ENCODE results near the gene HS6ST1. TPM values are rescaled to one million over a fixed set of nuclear protein-coding genes. Genes with fewer than 3 reads are reported as not detected.

Gene HS6ST1
- total and polyA plus RNA-seq, 12 donors, result 20.5 to 262 (median 97.1) TPM

DNA sequence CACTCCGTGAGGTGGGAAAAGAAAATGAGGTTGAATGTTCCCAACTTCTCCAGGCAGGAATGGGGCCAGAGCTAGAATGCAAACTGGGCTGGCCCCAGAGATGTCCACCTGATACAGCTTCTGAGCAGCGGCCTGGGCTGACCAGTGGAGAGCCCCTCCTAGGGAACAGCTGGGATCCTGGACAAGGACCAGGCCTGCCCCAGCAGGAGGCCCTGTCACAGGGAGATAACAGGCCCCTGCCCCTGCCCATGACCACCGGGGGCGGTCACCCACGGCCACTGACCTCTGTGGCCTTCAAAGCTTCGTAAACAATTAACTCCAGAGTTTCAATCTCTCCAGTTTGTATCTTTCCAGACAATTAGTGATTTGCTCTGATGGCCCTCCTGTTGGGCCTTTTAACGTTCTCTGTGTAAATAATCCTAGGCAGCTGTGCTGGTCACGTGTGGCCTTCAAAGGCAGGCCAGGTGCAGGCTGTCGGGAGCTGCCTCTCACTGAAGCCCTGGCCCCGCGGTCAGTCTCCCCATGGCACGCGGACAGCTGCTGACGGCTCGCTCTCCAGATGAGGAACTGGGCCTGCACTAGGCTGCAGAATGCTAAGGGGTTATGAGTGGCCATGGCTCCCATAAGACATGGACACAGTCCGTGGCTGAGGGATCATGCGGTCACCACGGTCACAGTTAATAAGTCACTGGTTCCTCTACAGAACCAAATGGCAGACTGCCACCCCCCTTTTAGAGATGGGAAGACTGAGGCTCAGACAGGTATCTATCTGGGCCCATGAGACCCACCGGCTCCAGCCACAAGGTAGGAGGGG is 9.2 kb downstream of the HS6ST1 start:
- H3K36me3 ChIP-seq (replicated peaks in 1 of 2), result no peaks in the 10 kb centered on the region
- WGBS, 4 donors, result 31 to 55% (median 36%) methylated on average over 2 to 19 of the region's 19 CpGs
- H3K27me3 ChIP-seq, result no peaks in the 10 kb centered on the region
- intact Hi-C loops (cut with DNase I), result loop anchor here (10.0 kb wide), 2 partner anchors 125 to 425 kb away; no protein-coding TSS in a partner anchor
- peak overlapping the region; percentile 51 to 94 (median 84) for H3K27ac ChIP-seq
- DNase-seq, result peak; percentile 70 to 94 (median 86)
- H3K4me1 ChIP-seq (replicated peaks in 1 of 2), result peaks cover 79 to 99% of the 10 kb centered on the region in 2 donors
- peak in 1 of 2 donors; percentile 42 for TF ChIP-seq POLR2A (IDR thresholded peaks at IDR 0.05)
- TF ChIP-seq, protein P1, sequence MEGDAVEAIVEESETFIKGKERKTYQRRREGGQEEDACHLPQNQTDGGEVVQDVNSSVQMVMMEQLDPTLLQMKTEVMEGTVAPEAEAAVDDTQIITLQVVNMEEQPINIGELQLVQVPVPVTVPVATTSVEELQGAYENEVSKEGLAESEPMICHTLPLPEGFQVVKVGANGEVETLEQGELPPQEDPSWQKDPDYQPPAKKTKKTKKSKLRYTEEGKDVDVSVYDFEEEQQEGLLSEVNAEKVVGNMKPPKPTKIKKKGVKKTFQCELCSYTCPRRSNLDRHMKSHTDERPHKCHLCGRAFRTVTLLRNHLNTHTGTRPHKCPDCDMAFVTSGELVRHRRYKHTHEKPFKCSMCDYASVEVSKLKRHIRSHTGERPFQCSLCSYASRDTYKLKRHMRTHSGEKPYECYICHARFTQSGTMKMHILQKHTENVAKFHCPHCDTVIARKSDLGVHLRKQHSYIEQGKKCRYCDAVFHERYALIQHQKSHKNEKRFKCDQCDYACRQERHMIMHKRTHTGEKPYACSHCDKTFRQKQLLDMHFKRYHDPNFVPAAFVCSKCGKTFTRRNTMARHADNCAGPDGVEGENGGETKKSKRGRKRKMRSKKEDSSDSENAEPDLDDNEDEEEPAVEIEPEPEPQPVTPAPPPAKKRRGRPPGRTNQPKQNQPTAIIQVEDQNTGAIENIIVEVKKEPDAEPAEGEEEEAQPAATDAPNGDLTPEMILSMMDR (IDR thresholded peaks at IDR 0.05), result no peak
- H3K9me3 ChIP-seq (replicated peaks in 1 of 3), result no peaks in the 10 kb centered on the region
- no peak overlapping the region for H3K4me3 ChIP-seq

DNA sequence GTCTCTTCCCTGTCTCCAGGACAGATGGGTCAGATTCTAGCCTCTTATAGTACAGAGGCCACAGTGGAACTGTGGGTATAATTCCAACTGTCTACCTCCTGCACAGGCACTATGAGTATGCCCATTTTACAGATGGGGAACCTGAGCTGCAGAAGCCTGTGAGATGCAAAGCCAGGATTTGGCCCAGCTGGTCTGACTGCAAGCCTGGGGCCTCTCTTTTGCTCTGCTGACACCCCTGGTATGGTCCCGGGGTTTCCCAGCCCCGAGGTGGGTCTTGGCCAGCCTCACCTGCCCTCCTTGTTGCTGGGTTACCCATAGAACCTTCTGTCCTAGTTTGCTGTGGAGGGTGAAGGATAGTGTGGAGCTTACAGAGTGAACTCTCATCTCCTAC is 9.8 kb downstream of the HS6ST1 start:
- Histone ChIP-seq H3K9me3 (replicated peaks in 1 of 3) (no peaks in the 10 kb centered on the region), H3K27me3 (no peaks in the 10 kb centered on the region), H3K36me3 (replicated peaks in 1 of 2) (no peaks in the 10 kb centered on the region), H3K27ac (peak overlapping the region; percentile 51 to 94 (median 84)), H3K4me1 (replicated peaks in 1 of 2) (peaks cover 78 to 99% of the 10 kb centered on the region in 2 donors), H3K4me3 (no peak overlapping the region)
- intact Hi-C loops (cut with DNase I), result no loop called here
- 71 to 94% (median 84%) methylated on average over 2 of the region's 2 CpGs for WGBS, 4 donors
- no peak for TF ChIP-seq POLR2A (IDR thresholded peaks at IDR 0.05)
- TF ChIP-seq, protein P1 (IDR thresholded peaks at IDR 0.05), result no peak
- peak in 2 of 7 donors; percentile 12 to 49 for DNase-seq

GRCh38 chr2:128308284-128308731 is 10.4 kb downstream of the HS6ST1 start:
- no peaks in the 10 kb centered on the region for H3K9me3 ChIP-seq (replicated peaks in 1 of 3)
- intact Hi-C loops (cut with DNase I), result no loop called here
- peak; percentile 42 to 71 (median 53) for DNase-seq
- H3K36me3 ChIP-seq (replicated peaks in 1 of 2), result no peaks in the 10 kb centered on the region
- no peak for TF ChIP-seq POLR2A (IDR thresholded peaks at IDR 0.05)
- TF ChIP-seq, protein P1 (IDR thresholded peaks at IDR 0.05), result no peak
- 9 to 32% (median 16%) methylated on average over 5 of the region's 5 CpGs for WGBS, 4 donors
- H3K4me1 ChIP-seq (replicated peaks in 1 of 2), result peaks cover 78 to 99% of the 10 kb centered on the region in 2 donors
- H3K27me3 ChIP-seq, result no peaks in the 10 kb centered on the region
- no peak overlapping the region for H3K4me3 ChIP-seq
- peak overlapping the region in 4 of 5 donors; percentile 72 to 94 (median 85) for H3K27ac ChIP-seq

GRCh38 chr2:128307595-128307994 is 11.1 kb downstream of the HS6ST1 start:
- no peaks in the 10 kb centered on the region for H3K9me3 ChIP-seq (replicated peaks in 1 of 3)
- intact Hi-C loops (cut with DNase I), result no loop called here
- peaks cover 86 to 100% of the 10 kb centered on the region in 2 donors for H3K4me1 ChIP-seq (replicated peaks in 1 of 2)
- no peaks in the 10 kb centered on the region for H3K27me3 ChIP-seq
- peak overlapping the region in 4 of 5 donors; percentile 72 to 94 (median 88) for H3K27ac ChIP-seq
- TF ChIP-seq, protein P1 (IDR thresholded peaks at IDR 0.05), result no peak
- no peak for TF ChIP-seq POLR2A (IDR thresholded peaks at IDR 0.05)
- no peak overlapping the region for H3K4me3 ChIP-seq
- peak in 6 of 7 donors; percentile 24 to 55 (median 30) for DNase-seq
- H3K36me3 ChIP-seq (replicated peaks in 1 of 2), result no peaks in the 10 kb centered on the region
- 54 to 68% (median 64%) methylated on average over 12 of the region's 12 CpGs for WGBS, 4 donors

Data from adrenal gland (tissue), 12 donors.